GM21723 (cell line): ENCODE data around the gene SETD9.
A peak's percentile ranks its signal among the peaks of the same experiment; 100 is the strongest.

Experiments used
- ATAC-seq: cut with Tn5 transposase; IDR thresholded peaks from one replicate; pipeline ENCODE4 v1.9.1; 2021; ENCODE audit warnings: mild to moderate bottlenecking, moderate library complexity; ENCODE audit not compliant: unreplicated experiment

SETD9 gene

DNA sequence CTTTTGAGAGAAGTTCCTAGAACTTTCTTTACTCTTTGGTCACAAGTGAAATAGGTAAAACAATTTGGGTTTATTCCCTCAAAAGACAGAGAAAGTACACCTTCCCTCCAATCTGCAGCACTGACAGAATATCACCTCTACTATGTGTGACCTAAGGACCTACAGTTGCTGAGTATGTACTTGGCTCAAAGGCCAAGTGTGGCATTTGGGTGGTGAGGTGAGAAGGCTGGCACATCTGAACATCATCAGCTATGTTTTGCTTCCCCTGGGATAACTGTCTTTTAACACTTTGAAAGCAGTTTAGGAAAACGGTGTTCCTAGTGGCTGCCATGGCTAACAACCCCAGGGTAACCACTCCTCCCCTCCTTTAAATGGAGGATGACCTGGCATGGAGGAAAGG is 24.9 kb downstream of the SETD9 start:
- ATAC-seq, result no peak

DNA sequence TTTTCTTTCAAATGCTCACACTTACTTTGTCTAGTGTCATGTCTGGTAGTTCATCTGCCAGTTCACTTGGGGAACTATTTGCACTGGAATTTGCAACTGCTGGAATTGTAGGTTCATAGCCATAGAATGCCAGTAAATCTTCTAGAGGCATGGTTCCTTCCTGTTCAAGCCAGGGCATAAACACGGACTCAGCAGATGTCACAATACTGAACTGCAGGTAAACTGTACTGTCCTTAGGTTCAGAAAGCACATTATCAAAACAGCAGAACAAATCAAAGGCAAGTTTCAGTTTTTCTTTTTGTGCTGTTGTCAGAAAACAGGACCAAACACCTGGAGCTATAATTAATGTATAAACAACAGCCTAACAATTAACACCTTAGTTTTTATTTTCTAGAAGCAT is 29.5 kb downstream of the SETD9 start:
- ATAC-seq, result no peak

DNA sequence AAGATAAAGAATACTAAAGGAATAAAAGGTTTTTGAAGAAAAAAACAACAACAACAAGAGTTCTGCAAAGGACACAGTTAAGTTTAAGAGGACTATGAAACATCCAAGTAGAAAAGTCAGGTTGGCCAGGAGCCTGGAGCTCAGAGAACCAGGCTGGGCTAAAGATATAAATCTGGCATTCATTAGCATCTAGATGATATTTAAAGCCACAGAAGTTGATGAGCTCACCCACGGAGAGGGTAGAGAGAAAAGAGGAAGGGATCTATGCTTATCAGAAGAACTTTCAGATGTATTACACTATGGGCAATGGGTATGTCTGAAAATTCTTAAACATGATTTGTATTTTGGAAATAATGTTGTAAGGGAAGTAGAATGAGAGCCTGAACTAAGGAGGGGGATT is 32.6 kb downstream of the SETD9 start:
- ATAC-seq, result no peak

DNA sequence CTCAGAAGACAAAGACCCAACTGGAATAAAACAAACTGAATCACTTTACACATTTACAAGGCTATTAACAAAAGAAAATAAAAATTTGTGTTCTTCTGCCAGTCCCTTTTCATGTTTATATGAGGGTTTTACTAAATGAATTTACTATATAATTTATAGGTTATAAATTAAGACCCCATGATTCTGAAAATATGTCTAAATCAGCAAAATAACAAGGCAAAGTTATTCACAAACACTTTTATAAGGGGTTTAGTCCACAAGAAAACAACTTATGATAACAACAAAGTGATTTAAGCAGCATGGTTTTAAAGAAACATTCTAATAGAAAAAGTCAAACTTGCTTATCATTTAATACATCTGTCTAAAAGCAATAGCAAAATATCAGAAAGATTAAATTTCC is 37.7 kb downstream of the SETD9 start:
- ATAC-seq, result no peak

DNA sequence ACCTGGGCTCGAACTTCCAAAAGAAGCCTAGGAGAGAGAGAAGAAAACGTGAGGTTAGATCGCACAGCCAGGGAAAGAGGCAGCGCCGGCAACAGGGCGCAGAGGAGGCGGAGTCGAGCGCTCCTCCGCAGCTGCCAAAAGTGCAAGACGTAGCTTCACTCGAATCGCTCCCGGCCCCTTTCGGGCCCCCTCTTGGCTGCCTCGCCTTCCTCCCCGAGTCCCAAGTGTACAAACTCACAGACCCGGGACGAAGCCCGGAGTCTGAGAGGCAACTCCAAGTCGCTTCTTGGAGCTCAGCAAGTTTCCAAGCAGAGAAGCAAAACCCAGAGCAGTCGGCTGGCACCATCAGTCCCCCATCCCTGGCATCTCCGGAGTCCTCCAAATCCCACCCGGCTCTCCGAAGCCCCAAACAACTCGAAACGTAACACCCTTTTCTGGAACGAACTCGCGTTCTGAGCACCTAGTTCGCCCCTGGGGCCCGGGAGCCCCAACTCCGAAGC is 41.3 kb downstream of the SETD9 start:
- ATAC-seq, result peak; percentile 58

- ATAC-seq, result peak; percentile 46
Observed at GRCh38 chr5:56951126-56951945, 41.9 kb downstream of the SETD9 start.

- ATAC-seq, result peak; percentile 91
Observed at GRCh38 chr5:56951946-56952691, 42.7 kb downstream of the SETD9 start, which contains the start of gene MIER3. Gene MIER3, minus strand, starts transcription at chr5:56952123. Its CDS starts 21 bp downstream, at chr5:56952102.

DNA sequence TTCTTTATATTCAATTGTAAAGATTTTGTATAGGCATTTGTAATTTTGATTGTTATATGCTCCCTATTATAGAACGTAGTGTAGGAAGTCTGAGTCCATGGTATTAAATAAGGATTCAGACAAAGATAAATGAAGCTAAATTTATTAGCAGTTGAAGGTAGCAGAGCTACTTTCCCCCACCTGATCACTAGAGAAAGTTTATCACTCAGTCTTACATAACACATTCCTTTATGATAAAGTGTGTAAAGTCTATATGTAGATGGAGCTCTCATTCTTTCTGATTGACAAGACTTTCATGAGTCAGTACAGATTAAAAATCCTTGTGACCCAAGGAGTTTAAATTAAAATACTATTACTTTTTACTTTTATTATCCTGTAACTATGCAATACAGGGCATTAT is 44.9 kb downstream of the SETD9 start:
- no peak for ATAC-seq

DNA sequence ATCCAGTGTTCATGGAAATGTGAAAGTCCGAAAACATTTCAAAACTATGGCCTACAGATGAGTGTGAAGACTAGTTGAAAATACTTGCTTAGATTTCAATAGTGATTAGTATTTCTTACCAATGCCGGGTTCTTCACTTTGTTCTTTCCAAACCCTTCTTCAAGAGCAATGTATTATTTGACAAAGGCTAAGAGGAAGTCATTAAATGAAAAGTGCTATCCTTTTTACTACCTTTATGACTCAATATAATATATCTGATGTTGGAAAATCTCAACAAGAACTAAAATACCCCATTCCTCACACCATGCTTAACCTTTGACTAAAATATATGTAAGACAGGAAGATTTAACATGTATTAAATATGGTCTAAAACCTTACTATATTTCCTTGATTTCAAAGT is 49.2 kb downstream of the SETD9 start:
- no peak for ATAC-seq

- no peak for ATAC-seq
Observed at GRCh38 chr5:56959326-56959725, 49.9 kb downstream of the SETD9 start.

GRCh38 chr5:56961746-56962145 is 52.4 kb downstream of the SETD9 start:
- ATAC-seq, result no peak

DNA sequence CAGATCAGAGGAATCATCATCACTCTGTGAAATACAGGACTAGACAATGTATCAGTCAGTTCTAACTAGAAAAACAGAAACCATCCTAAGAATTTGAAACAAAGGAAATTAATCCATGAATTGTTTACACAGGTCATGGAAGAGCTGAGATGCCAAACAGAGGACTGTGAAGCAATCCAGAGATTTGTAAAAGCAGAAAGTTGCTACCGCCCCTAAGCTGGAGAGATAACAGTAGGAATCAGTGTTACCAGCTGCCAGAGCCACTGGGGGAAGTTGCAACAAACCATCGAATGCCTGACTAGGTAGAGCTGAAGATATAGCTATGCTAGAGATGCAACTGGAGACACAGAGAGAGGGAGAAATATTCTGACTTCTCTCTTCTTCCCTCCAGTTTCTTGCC is 52.9 kb downstream of the SETD9 start:
- ATAC-seq, result no peak

DNA sequence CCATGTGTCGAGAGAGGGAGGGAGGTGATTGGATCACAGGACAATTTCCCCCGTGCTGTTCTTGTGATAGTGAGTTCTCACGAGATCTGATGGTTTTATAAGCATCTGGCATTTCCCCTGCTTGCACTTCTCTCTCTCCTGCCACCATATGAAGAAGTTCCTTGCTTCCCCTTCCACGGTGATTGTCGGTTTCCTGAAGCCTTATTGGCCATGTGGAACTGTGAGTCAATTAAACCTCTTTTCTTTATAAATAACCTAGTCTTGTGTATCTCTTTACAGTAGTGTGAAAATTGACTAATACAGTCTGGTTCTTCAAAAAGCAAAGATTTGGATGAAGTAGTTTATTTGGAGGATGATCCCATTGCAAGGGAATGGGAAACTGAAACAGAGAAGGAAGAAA is 53.9 kb downstream of the SETD9 start:
- ATAC-seq, result no peak

GRCh38 chr5:56964173-56964572 is 54.8 kb downstream of the SETD9 start:
- ATAC-seq, result no peak
